Hepatocyte (in vitro differentiated cells): ENCODE results near the gene RESP18.

Source experiments
- CTCF ChIP-seq: fragments of 200-600 bp; sonication (generic); IDR thresholded peaks from 2 replicates; pipeline ENCODE4 v1.5.1; 2016; ENCODE audit warnings: antibody characterized with exemption, mild to moderate bottlenecking; ENCODE audit not compliant: poor library complexity
- EZH2 ChIP-seq: fragments of 200-600 bp; sonication (generic); IDR thresholded peaks from 2 replicates; pipeline ENCODE4 v1.6.1; 2016; ENCODE audit warnings: antibody characterized with exemption, mild to moderate bottlenecking, borderline replicate concordance
- EZH2phosphoT487 ChIP-seq: fragments of 200-600 bp; sonication (generic); IDR thresholded peaks from one replicate; pipeline ENCODE4 v1.6.1; 2018; ENCODE audit warnings: antibody characterized with exemption, mild to moderate bottlenecking, low read depth, moderate library complexity; ENCODE audit not compliant: unreplicated experiment, severe bottlenecking

- TF ChIP-seq CTCF (no peak), EZH2 (no peak), EZH2phosphoT487 (no peak)
These were observed 41.1 kb downstream of the RESP18 start for GRCh38 chr2:219291394-219291793.
